Astrocyte of the spinal cord (primary cell): ENCODE data around the gene CDK5.
"Not testable (repeated sequence)": the region's sequence is repeated elsewhere in the genome, so short reads cannot be mapped to it uniquely, and the experiment has no call there.

ENCODE experiments used
- DNase-seq: peaks from one replicate; pipeline ENCODE4 v3.0.0; 2011; ENCODE audit warnings: low read depth, low spot score
- H3K4me3 ChIP-seq: 2 replicates; pipeline ENCODE4 v1.5.1; 2011; ENCODE audit warnings: low read depth, mild to moderate bottlenecking, low read length, moderate library complexity
- in situ Hi-C: cut with HindIII; loops from 2 replicates; pipeline ENCODE4 v1.10.0; 2017; ENCODE audit warnings: low sequenced_read_pairs
- TF ChIP-seq, protein P1 (sequence below): IDR thresholded peaks from 2 replicates; pipeline ENCODE4 v1.5.1; 2012; ENCODE audit warnings: low read depth, mild to moderate bottlenecking, low read length, inconsistent platforms

The CDK5 gene

DNA sequence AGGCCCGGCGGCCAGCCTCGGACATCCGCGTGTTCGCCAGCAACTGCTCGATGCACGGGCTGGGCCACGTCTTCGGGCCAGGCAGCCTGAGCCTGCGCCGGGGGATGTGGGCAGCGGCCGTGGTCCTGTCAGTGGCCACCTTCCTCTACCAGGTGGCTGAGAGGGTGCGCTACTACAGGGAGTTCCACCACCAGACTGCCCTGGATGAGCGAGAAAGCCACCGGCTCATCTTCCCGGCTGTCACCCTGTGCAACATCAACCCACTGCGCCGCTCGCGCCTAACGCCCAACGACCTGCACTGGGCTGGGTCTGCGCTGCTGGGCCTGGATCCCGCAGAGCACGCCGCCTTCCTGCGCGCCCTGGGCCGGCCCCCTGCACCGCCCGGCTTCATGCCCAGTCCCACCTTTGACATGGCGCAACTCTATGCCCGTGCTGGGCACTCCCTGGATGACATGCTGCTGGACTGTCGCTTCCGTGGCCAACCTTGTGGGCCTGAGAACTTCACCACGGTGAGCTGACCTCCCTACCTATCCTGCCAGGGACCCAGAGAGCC lies 8.7 kb downstream of the CDK5 start:
- no peak for DNase-seq
- TF ChIP-seq, protein P1, sequence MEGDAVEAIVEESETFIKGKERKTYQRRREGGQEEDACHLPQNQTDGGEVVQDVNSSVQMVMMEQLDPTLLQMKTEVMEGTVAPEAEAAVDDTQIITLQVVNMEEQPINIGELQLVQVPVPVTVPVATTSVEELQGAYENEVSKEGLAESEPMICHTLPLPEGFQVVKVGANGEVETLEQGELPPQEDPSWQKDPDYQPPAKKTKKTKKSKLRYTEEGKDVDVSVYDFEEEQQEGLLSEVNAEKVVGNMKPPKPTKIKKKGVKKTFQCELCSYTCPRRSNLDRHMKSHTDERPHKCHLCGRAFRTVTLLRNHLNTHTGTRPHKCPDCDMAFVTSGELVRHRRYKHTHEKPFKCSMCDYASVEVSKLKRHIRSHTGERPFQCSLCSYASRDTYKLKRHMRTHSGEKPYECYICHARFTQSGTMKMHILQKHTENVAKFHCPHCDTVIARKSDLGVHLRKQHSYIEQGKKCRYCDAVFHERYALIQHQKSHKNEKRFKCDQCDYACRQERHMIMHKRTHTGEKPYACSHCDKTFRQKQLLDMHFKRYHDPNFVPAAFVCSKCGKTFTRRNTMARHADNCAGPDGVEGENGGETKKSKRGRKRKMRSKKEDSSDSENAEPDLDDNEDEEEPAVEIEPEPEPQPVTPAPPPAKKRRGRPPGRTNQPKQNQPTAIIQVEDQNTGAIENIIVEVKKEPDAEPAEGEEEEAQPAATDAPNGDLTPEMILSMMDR, result no peak
- in situ Hi-C loops, result no loop called here
- H3K4me3 ChIP-seq, result no peak overlapping the region

DNA sequence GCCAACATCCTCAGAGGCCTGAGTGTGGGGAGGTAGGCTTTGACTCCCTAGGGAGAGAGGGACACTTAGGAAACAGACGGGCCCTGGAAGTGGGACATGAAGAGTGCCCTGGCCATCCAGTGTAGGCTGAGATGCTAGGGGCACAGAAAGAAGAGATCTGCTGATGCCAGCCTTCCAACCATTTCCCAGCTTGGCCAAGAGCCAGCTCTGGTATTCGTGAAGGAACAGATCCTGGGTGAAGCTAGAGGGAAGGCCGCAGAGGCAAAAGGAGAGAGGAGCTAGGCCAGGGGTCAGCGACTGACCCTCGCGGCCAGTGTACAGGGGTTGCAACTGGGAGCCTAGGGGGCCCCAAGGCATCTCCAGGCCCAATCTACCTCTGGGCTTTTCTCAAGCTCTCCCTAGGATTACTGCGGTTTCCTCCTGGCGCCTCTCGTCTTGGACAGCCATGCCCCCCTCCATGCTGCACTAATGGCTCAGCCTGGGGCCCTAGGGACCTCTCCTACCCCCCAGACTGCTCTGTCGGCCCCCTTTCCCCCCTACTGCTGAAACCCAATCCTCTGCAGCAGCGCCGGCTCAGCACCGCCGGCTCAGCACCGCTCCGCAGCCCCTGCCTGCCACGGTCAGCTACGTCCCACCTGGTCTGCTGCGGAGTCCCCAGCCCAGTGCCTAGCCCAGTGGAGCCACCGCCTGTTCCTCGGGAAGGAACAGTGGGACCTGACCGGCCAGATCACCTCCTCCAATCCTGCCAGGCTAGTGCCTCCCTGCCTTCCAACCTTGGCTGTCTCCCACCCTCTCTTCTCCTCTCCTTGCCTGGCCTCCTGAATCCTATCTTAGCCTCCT lies 9.5 kb downstream of the CDK5 start, which contains the start of gene ASIC3:
TSS of gene ASIC3 (plus strand) at position 556 of the 840 bp plus-strand sequence. CDS start 355 bp downstream, outside the sequence.
- in situ Hi-C loops, result no loop called here
- no peak for DNase-seq
- no peak within 1 kb of the TSS for H3K4me3 ChIP-seq
- TF ChIP-seq, protein P1, result no peak

DNA sequence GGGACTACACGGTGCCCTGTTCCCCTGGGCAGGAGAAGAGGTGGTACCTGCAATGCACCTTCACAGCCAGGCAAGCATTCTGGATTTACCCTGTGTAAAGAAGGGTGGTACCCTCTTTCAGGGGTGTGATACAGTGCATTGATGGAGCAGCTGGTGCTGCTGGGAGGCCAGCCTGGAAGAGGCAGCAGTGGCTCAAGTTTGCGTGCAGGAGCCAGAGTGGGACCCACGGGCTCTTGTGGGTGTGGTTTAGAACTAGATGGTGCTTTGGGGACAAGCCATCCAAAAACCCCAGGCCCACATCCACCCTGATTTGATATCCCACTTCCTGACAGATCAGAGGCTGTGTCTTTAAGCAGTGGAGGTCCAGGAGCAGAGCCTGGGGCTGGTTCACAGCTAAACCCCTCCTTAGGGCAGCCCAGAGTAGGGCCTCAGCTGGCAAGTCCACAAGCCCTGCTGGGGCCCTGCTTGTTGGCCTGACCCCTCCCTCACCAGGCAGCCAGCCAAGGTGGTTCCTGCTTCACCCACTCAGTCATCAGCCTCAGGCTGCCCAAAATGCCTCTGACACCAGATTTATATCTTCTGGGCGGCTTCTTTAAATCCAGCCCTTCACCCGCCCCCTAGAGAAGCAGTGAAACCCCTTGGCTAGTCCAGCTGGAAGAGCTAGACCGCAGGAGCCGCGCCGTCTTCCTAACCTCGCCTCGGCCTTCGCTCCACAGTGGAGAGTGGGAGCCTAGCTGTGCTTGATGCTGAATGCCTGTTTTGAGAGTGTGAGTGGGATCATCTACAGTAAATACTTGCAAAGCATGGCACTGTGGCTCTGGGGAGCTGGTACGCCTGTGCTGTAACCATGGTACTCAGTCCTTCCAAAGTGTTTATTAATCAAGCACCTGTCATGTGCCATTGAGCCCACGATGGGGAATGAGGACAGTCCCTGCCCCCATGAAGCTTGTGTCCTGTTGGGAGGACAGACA lies 10.8 kb downstream of the CDK5 start:
- in situ Hi-C loops, result no loop called here
- TF ChIP-seq, protein P1, result no peak
- H3K4me3 ChIP-seq, result no peak overlapping the region
- peak; percentile 53 for DNase-seq

DNA sequence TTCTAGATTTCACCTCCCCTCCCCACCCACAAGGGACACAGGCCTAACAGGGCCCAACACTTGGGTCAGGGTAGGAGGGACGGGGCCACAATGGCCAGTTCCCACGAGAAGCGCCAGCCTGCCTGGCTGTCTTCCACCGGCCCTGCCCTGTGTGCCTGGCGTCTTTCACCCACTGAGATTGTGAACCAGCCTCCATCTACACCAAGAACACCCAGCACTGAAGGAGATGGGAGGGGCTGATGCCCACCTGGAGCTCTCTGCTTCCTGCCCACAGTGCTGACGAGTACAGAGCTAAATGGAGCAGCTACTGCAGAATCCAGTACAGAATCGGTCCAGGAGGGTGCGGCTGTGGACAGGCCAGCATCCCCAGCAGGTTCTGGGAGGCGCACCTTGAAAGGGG lies 11.7 kb downstream of the CDK5 start:
- no peak overlapping the region for H3K4me3 ChIP-seq
- DNase-seq, result no peak
- in situ Hi-C loops, result no loop called here
- TF ChIP-seq, protein P1, result no peak

DNA sequence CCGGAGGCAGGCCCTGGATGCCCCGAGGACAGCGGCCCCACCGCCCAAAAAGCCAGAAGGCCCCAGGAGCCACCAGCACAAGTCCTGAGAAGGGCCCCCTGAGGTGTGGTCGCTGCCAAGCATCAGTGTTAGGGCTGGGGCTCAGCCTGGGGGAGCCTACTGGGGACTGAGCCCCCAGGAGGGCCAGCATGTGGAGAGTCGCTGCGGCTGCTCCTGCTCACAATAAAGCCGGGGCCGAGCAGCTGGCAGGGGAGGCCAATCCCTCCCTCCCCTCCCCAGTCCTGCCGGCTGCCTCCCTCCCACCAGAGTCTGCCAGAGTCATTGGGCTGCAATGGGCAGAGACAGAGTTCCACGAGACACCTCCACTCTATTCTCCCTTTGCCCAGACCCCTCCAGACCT lies 12.4 kb downstream of the CDK5 start:
- DNase-seq, result no peak
- in situ Hi-C loops, result no loop called here
- no peak overlapping the region for H3K4me3 ChIP-seq
- TF ChIP-seq, protein P1, result no peak

DNA sequence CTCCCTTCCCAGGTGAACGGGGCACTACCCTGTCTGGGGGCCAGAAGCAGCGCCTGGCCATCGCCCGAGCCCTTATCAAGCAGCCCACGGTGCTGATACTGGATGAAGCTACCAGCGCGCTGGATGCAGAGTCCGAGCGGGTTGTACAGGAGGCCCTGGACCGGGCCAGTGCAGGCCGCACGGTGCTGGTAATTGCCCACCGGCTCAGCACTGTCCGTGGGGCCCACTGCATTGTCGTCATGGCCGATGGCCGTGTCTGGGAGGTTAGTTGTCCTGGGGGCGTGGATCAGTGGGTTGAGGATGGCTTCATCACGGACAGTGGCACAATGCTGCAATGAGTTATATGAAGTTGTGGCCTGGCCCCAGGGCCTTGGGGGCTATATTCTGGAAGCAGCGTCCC lies 13.7 kb downstream of the CDK5 start:
- in situ Hi-C loops, result no loop called here
- H3K4me3 ChIP-seq, result no peak overlapping the region
- TF ChIP-seq, protein P1, result no peak
- DNase-seq, result no peak

DNA sequence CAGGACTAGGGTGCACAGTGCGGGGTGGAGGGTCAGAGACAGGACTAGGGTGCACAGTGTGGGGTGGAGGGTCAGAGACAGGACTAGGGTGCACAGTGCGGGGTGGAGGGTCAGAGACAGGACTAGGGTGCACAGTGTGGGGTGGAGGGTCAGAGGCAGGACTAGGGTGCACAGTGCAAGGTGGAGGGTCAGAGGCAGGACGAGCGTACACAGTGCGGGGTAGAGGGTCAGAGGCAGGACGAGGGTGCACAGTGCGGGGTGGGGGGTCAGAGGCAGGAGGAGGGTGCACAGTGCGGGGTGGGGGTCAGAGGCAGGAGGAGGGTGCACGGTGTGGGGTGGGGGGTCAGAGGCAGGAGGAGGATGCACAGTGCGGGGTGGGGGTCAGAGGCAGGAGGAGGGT lies 14.2 kb downstream of the CDK5 start:
- H3K4me3 ChIP-seq, in situ Hi-C loops, DNase-seq: not testable (repeated sequence)
